Adrenal gland (tissue), 5 donors: ENCODE results near the gene SLC38A2.

Source experiments
- POLR2A ChIP-seq, 2 donors: fragments of 450-650 bp; IDR thresholded peaks; one replicate each; pipeline ENCODE4 v1.6.1; 2017; ENCODE audit warnings: antibody characterized with exemption in 2 of 2, mild to moderate bottlenecking in 2 of 2, moderate library complexity in 1 of 2
- TF ChIP-seq, protein P1 (sequence below), 6 experiments: fragments of 450-650 bp in 4 of 6; fragments of 200-600 bp in 2 of 6; sonication (generic) in 1 of 6; IDR thresholded peaks; 1 replicate in 5 of 6; 2 replicates in 1 of 6; pipeline versions ENCODE4 v1.5.1 to v1.8.0; 2016 to 2021; ENCODE audit warnings: antibody characterized with exemption in 6 of 6, mild to moderate bottlenecking in 2 of 6, moderate library complexity in 1 of 6
- donor health status: DM: no; HTN: no; CAD: no.

DNA sequence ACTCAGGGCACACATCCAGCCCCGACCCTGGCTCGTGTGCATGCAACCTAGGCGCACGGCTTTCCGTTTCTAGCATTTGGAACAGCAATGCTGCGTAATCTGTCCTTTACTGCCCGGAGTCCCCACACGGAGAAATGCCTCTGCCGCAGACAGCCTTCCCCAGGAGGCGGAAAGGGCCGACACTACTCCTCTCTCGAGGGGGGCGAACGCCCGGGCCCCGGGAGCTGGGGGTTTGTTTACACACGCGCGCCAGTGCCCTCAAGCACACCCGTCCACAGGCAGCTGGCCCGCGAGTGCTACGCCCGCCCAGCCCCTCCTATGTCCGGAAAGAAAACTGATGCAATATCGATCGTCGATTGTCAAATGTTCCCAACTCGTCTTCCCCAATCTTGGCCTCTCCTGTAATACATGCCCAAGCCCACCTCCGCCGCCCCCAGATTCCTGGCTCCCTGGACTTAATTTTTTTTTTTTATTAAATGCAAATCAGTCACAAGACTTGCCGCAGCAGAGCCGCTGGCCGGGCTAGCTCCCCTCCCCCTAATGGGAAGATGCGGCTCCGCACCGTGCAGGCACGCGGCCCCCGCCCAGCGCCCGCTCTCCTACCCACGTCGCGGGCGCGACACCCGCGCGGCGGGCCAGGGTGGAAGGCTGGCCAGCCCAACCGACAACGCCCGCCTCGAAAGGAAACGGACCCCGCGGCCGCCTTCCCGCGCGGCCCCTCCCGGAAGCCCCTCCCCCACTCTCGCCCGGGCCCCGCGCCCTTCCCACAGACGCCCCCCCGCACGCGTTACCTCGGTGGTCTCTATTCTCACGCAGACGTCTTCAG lies 642 bp downstream of the SLC38A2 start:
- TF ChIP-seq, protein P1, sequence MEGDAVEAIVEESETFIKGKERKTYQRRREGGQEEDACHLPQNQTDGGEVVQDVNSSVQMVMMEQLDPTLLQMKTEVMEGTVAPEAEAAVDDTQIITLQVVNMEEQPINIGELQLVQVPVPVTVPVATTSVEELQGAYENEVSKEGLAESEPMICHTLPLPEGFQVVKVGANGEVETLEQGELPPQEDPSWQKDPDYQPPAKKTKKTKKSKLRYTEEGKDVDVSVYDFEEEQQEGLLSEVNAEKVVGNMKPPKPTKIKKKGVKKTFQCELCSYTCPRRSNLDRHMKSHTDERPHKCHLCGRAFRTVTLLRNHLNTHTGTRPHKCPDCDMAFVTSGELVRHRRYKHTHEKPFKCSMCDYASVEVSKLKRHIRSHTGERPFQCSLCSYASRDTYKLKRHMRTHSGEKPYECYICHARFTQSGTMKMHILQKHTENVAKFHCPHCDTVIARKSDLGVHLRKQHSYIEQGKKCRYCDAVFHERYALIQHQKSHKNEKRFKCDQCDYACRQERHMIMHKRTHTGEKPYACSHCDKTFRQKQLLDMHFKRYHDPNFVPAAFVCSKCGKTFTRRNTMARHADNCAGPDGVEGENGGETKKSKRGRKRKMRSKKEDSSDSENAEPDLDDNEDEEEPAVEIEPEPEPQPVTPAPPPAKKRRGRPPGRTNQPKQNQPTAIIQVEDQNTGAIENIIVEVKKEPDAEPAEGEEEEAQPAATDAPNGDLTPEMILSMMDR (IDR thresholded peaks at IDR 0.05): no peak
- TF ChIP-seq POLR2A (IDR thresholded peaks at IDR 0.05): peak; percentile 3 to 6
